ENCODE results near the gene AJAP1. TPM values are rescaled to one million over a fixed set of nuclear protein-coding genes. Genes with fewer than 3 reads are reported as not detected.

The AJAP1 gene
- total and polyA plus RNA-seq, 2 experiments from 2014 or later: 0.13 to 0.64 TPM

DNA sequence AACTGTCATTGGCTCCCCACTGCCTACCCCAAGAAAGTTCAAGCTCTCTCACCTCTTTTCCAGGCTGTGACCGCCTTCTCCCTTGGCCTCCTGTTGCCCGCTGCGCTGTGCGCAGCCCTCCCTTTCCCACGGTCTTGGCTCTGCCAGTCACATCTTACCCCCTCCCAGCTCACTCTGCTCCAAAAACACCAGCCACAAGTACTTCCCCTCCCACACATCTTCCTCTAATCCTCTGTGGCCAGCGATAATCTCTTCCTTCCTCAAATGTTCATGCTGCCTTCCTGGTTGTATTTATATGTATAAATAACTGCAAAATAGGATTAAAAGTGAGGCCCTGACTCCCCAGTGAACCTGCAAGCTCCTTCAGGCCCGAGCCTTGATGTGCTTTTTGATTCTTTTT is 81.8 kb downstream of the AJAP1 start:
- no peaks in the 10 kb centered on the region for H3K27me3 ChIP-seq
- H3K36me3 ChIP-seq (replicated peaks; ENCODE audit: insufficient read depth, low read depth): no peaks in the 10 kb centered on the region
- no peak overlapping the region for H3K4me2 ChIP-seq
- H3K9me2 ChIP-seq (replicated peaks; ENCODE audit: insufficient read depth): no peaks in the 10 kb centered on the region
- TF ChIP-seq EZH2phosphoT487 (IDR thresholded peaks at IDR 0.05; ENCODE audit: low read depth, severe bottlenecking, unreplicated experiment): no peak
- TF ChIP-seq CTCF (IDR thresholded peaks at IDR 0.05; ENCODE audit: poor library complexity): no peak
- TF ChIP-seq EZH2 (IDR thresholded peaks at IDR 0.05; ENCODE audit: borderline replicate concordance): no peak
- no peaks in the 10 kb centered on the region for H3K9me3 ChIP-seq (ENCODE audit: low read depth)
- WGBS (ENCODE audit: low lambda C conversion rate, missing lambda C conversion rate): 77% methylated on average over 7 of the region's 7 CpGs
- H2AFZ ChIP-seq: no peak overlapping the region
- H3K79me2 ChIP-seq: no peaks in the 10 kb centered on the region
- H3K4me3 ChIP-seq: no peak overlapping the region
- H3K4me1 ChIP-seq (ENCODE audit: insufficient read depth): no peaks in the 10 kb centered on the region
- no peaks in the 10 kb centered on the region for H4K20me1 ChIP-seq (ENCODE audit: insufficient read depth, poor library complexity, severe bottlenecking)
- no peak overlapping the region for H3K27ac ChIP-seq
- DNase-seq (ENCODE audit: low spot score): no peak

GRCh38 chr1:4741876-4742423 is 87.5 kb downstream of the AJAP1 start:
- no peaks in the 10 kb centered on the region for H3K4me1 ChIP-seq (ENCODE audit: insufficient read depth)
- no peak overlapping the region for H3K27ac ChIP-seq
- H4K20me1 ChIP-seq (ENCODE audit: insufficient read depth, poor library complexity, severe bottlenecking): no peaks in the 10 kb centered on the region
- no peak overlapping the region for H2AFZ ChIP-seq
- peaks cover 3% of the 10 kb centered on the region for H3K27me3 ChIP-seq
- no peaks in the 10 kb centered on the region for H3K79me2 ChIP-seq
- no peak for DNase-seq (ENCODE audit: low spot score)
- no peak overlapping the region for H3K4me3 ChIP-seq
- H3K9me2 ChIP-seq (replicated peaks; ENCODE audit: insufficient read depth): no peaks in the 10 kb centered on the region
- TF ChIP-seq CTCF (IDR thresholded peaks at IDR 0.05; ENCODE audit: poor library complexity) (no peak), EZH2phosphoT487 (IDR thresholded peaks at IDR 0.05; ENCODE audit: low read depth, severe bottlenecking, unreplicated experiment) (no peak), EZH2 (IDR thresholded peaks at IDR 0.05; ENCODE audit: borderline replicate concordance) (no peak)
- no peak overlapping the region for H3K4me2 ChIP-seq
- no peaks in the 10 kb centered on the region for H3K36me3 ChIP-seq (replicated peaks; ENCODE audit: insufficient read depth, low read depth)
- WGBS (ENCODE audit: low lambda C conversion rate, missing lambda C conversion rate): 76% methylated on average over 8 of the region's 8 CpGs
- H3K9me3 ChIP-seq (ENCODE audit: low read depth): no peaks in the 10 kb centered on the region

DNA sequence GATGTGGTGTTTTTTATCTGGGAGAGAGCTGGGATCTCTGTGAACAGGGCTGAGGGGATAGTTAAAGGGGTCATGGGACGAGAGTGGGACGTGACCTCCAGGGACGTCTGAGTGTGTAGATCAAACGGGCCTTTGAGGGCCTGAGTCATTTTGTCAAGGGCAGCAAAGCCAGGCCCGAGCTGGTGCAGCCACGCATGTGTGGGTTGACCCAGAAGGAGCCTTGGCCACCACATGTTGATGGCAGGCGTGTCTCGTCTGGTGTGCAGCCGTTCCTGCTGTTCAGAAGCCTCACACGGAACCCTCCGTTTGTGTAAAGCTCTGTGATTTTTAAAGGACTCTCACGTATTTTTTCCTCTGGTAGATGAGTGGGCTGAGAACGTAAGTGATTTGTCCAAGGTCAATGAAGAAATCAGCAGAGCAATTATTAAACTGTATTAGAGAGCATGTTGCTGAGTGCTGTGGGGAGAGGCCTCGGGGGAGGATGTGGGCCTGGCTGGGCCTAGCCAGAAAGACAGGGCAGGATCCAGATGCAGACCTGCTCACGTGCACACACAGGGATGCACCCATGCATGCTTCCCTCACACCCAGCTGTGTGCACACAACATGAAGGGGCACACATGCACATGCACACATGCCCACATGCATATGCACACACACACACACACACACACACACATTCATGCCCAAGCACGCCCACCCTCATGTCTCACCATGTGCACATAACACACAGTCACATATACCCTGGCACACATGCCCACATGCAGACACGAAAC is 89.8 kb downstream of the AJAP1 start:
- TF ChIP-seq EZH2phosphoT487 (IDR thresholded peaks at IDR 0.05; ENCODE audit: low read depth, severe bottlenecking, unreplicated experiment) (no peak), CTCF (IDR thresholded peaks at IDR 0.05; ENCODE audit: poor library complexity) (no peak), EZH2 (IDR thresholded peaks at IDR 0.05; ENCODE audit: borderline replicate concordance) (no peak)
- Histone ChIP-seq H3K4me3 (no peak overlapping the region), H3K9me2 (replicated peaks; ENCODE audit: insufficient read depth) (no peaks in the 10 kb centered on the region), H3K9me3 (ENCODE audit: low read depth) (no peaks in the 10 kb centered on the region), H3K36me3 (replicated peaks; ENCODE audit: insufficient read depth, low read depth) (no peaks in the 10 kb centered on the region), H3K27me3 (peaks cover 3% of the 10 kb centered on the region), H3K4me2 (no peak overlapping the region), H3K27ac (no peak overlapping the region), H2AFZ (no peak overlapping the region), H4K20me1 (ENCODE audit: insufficient read depth, poor library complexity, severe bottlenecking) (no peaks in the 10 kb centered on the region), H3K4me1 (ENCODE audit: insufficient read depth) (no peaks in the 10 kb centered on the region), H3K79me2 (no peaks in the 10 kb centered on the region)
- WGBS (ENCODE audit: low lambda C conversion rate, missing lambda C conversion rate): 86% methylated on average over 17 of the region's 17 CpGs
- no peak for DNase-seq (ENCODE audit: low spot score)
